Prostate gland (tissue), 2 donors: Measurements from ENCODE around the gene CDKN2B. TPM values are rescaled to one million over a fixed set of nuclear protein-coding genes. Genes with fewer than 3 reads are reported as not detected.

Experiments
- DNase-seq: peaks from one replicate; pipeline ENCODE4 v3.0.0-alpha.2; 2019; ENCODE audit warnings: low spot score
- H3K27ac ChIP-seq, 2 donors: fragments of 200-600 bp; sonication (generic); 2 replicates each; pipeline ENCODE4 v1.5.1; 2017 to 2019
- H3K27me3 ChIP-seq: fragments of 200-600 bp; sonication (generic); replicated peaks from 2 replicates; pipeline ENCODE4 v1.5.1; 2019; ENCODE audit not compliant: insufficient read depth
- H3K36me3 ChIP-seq, 2 donors: fragments of 200-600 bp; sonication (generic); 1 replicate in 1 of 2; 2 replicates in 1 of 2; pipeline versions ENCODE4 v1.5.1 to v1.8.1; 2017 to 2019
- H3K4me1 ChIP-seq: fragments of 200-600 bp; sonication (generic); replicated peaks from 2 replicates; pipeline ENCODE4 v1.5.1; 2019
- H3K4me3 ChIP-seq, 2 donors: fragments of 200-600 bp; sonication (generic); 2 replicates each; pipeline ENCODE4 v1.5.1; 2017 to 2019
- H3K9me3 ChIP-seq: fragments of 200-600 bp; sonication (generic); 2 replicates; pipeline ENCODE4 v1.5.1; 2017
- POLR2A ChIP-seq: fragments of 450-650 bp; IDR thresholded peaks from one replicate; pipeline ENCODE4 v1.6.1; 2016; ENCODE audit warnings: antibody characterized with exemption, mild to moderate bottlenecking
- POLR2AphosphoS5 ChIP-seq: sonication (generic); formaldehyde crosslinking; IDR thresholded peaks from one replicate; pipeline ENCODE4 v1.6.1; 2017; ENCODE audit warnings: antibody characterized with exemption
- WGBS: methylation state at CpG from one replicate; pipeline ENCODE4 v1.1.5; 2018; 5-methylcytosine and 5-hydroxymethylcytosine counted together
- intact Hi-C: fragments of 100-400 bp; cut with DNase I; formaldehyde crosslinking; loops from one replicate; pipeline ENCODE4 v1.14.2; 2022
- total RNA-seq, 2 donors: library from RNA; depleted of rRNA; stranded (reverse); fragments of >200 nt; gene quantifications; one replicate each; pipeline ENCODE4 v1.1.0, GENCODE V29; 2016
- TF ChIP-seq, protein P1 (sequence below), 4 experiments: fragments of 200-600 bp in 2 of 4; fragments of 450-650 bp in 2 of 4; sonication (generic) in 2 of 4; IDR thresholded peaks; 1 replicate in 3 of 4; 2 replicates in 1 of 4; pipeline ENCODE4 v1.5.1; 2016 to 2019; ENCODE audit warnings: antibody characterized with exemption in 4 of 4, mild to moderate bottlenecking in 2 of 4, moderate library complexity in 2 of 4

The CDKN2B gene
- total RNA-seq, 2 donors from 2014 or later = 5.4 to 8.8 TPM

- Histone ChIP-seq H3K4me1 (no peaks in the 10 kb centered on the region), H3K27ac (no peak overlapping the region), H3K36me3 (no peaks in the 10 kb centered on the region), H3K4me3 (no peak overlapping the region), H3K27me3 (peaks cover 75% of the 10 kb centered on the region), H3K9me3 (no peaks in the 10 kb centered on the region)
- WGBS = 11% methylated on average over 28 of the region's 28 CpGs
- no peak for DNase-seq
- TF ChIP-seq, protein P1, sequence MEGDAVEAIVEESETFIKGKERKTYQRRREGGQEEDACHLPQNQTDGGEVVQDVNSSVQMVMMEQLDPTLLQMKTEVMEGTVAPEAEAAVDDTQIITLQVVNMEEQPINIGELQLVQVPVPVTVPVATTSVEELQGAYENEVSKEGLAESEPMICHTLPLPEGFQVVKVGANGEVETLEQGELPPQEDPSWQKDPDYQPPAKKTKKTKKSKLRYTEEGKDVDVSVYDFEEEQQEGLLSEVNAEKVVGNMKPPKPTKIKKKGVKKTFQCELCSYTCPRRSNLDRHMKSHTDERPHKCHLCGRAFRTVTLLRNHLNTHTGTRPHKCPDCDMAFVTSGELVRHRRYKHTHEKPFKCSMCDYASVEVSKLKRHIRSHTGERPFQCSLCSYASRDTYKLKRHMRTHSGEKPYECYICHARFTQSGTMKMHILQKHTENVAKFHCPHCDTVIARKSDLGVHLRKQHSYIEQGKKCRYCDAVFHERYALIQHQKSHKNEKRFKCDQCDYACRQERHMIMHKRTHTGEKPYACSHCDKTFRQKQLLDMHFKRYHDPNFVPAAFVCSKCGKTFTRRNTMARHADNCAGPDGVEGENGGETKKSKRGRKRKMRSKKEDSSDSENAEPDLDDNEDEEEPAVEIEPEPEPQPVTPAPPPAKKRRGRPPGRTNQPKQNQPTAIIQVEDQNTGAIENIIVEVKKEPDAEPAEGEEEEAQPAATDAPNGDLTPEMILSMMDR (IDR thresholded peaks at IDR 0.05) = no peak
- TF ChIP-seq POLR2AphosphoS5 (no peak), POLR2A (no peak)
- intact Hi-C loops = no loop called here
These were observed 39.8 kb downstream of the CDKN2B start for GRCh38 chr9:21969011-21969940.

- H3K4me3 ChIP-seq = no peak overlapping the region
- H3K27me3 ChIP-seq = peaks cover 70% of the 10 kb centered on the region
- DNase-seq = no peak
- H3K27ac ChIP-seq = no peak overlapping the region
- H3K9me3 ChIP-seq = no peaks in the 10 kb centered on the region
- intact Hi-C loops = no loop called here
- H3K4me1 ChIP-seq = no peaks in the 10 kb centered on the region
- TF ChIP-seq POLR2AphosphoS5 = no peak
- TF ChIP-seq, protein P1 (IDR thresholded peaks at IDR 0.05) = no peak
- TF ChIP-seq POLR2A = no peak
- WGBS = 7% methylated on average over 33 of the region's 41 CpGs
- no peaks in the 10 kb centered on the region for H3K36me3 ChIP-seq
These were observed 40.6 kb downstream of the CDKN2B start for GRCh38 chr9:21968331-21969010.

DNA sequence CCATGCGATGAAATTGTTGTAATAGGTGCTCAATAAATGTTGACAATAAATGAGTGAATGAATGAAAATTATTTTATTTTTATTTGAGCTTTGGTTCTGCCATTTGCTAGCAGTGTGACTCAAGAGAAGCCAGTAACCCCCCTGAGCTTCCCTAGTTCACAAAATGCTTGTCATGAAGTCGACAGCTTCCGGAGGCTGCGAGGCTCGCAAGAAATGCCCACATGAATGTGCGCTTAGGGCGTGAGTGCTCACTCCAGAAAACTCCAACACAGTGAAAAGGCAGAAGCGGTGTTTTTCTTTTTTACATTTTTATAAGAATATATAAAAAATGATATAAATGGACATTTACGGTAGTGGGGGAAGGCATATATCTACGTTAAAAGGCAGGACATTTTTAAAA, 41.4 kb downstream of the CDKN2B start:
- Histone ChIP-seq H3K36me3 (no peaks in the 10 kb centered on the region), H3K4me3 (no peak overlapping the region), H3K27ac (no peak overlapping the region), H3K9me3 (no peaks in the 10 kb centered on the region), H3K27me3 (peaks cover 64% of the 10 kb centered on the region), H3K4me1 (no peaks in the 10 kb centered on the region)
- intact Hi-C loops = no loop called here
- DNase-seq = no peak
- no peak for TF ChIP-seq POLR2A
- TF ChIP-seq, protein P1 (IDR thresholded peaks at IDR 0.05) = no peak
- no peak for TF ChIP-seq POLR2AphosphoS5
- 34% methylated on average over 10 of the region's 10 CpGs for WGBS

GRCh38 chr9:21967169-21967568, 41.9 kb downstream of the CDKN2B start:
- Histone ChIP-seq H3K4me3 (no peak overlapping the region), H3K9me3 (no peaks in the 10 kb centered on the region), H3K36me3 (no peaks in the 10 kb centered on the region), H3K4me1 (no peaks in the 10 kb centered on the region), H3K27me3 (peaks cover 58% of the 10 kb centered on the region), H3K27ac (no peak overlapping the region)
- no peak for DNase-seq
- TF ChIP-seq POLR2A (no peak), POLR2AphosphoS5 (no peak)
- TF ChIP-seq, protein P1 (IDR thresholded peaks at IDR 0.05) = no peak
- WGBS = 12% methylated on average over 19 of the region's 19 CpGs
- intact Hi-C loops = no loop called here
